MM.1S (cell line): Measurements from ENCODE around the gene TBL1Y.

ENCODE experiments used
- EZH2 ChIP-seq: fragments of 300-600 bp; sonication (generic); optimal IDR thresholded peaks from 2 replicates; pipeline ENCODE3; 2017; ENCODE audit warnings: low read depth, mild to moderate bottlenecking, antibody characterized with exemption, low read length, mixed read lengths
- EZH2phosphoT487 ChIP-seq: fragments of 300-600 bp; sonication (generic); IDR thresholded peaks from 2 replicates; pipeline ENCODE4 v1.6.1; 2018; ENCODE audit warnings: antibody characterized with exemption, low read length
- TF ChIP-seq, protein P1 (sequence below): fragments of 300-600 bp; sonication (generic); IDR thresholded peaks from 2 replicates; pipeline ENCODE4 v1.5.1; 2016; ENCODE audit warnings: antibody characterized with exemption, low read length, mixed read lengths

- TF ChIP-seq EZH2 = no peak
- TF ChIP-seq, protein P1, sequence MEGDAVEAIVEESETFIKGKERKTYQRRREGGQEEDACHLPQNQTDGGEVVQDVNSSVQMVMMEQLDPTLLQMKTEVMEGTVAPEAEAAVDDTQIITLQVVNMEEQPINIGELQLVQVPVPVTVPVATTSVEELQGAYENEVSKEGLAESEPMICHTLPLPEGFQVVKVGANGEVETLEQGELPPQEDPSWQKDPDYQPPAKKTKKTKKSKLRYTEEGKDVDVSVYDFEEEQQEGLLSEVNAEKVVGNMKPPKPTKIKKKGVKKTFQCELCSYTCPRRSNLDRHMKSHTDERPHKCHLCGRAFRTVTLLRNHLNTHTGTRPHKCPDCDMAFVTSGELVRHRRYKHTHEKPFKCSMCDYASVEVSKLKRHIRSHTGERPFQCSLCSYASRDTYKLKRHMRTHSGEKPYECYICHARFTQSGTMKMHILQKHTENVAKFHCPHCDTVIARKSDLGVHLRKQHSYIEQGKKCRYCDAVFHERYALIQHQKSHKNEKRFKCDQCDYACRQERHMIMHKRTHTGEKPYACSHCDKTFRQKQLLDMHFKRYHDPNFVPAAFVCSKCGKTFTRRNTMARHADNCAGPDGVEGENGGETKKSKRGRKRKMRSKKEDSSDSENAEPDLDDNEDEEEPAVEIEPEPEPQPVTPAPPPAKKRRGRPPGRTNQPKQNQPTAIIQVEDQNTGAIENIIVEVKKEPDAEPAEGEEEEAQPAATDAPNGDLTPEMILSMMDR = no peak
- no peak for TF ChIP-seq EZH2phosphoT487
Observed at GRCh38 chrY:6949947-6950346, 39.5 kb downstream of the TBL1Y start.
